ENCODE measurements around the gene APBB2.

The APBB2 gene

GRCh38 chr4:41214136-41214824, at the start of gene APBB2:
APBB2 (minus strand) TSS chr4:41214542; CDS start chr4:41033254, 181,288 bp downstream.
- peak; percentile 96 for DNase-seq

DNA sequence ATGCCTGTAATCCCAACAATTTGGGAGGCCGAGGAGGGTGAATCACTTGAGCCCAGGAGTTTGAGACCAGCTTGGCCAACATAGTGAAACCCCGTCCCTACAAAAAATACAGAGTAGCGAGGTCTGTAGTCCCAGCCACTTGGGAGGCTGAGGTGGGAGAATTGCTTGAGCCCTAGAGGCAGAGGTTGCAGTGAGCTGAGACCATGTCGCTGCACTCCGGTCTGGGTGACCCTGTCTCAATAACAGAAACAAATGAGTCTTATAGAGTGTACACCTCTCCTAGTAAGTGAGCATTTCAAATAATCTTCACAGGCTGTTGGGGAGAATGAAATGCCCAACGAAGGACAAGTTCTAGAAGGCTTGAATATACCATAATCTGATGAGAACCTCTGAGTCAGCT, 47.9 kb upstream of the APBB2 start:
- DNase-seq: no peak

GRCh38 chr4:41260116-41260733, 45.9 kb upstream of the APBB2 start:
- no peak for DNase-seq

GRCh38 chr4:41258783-41259182, 44.4 kb upstream of the APBB2 start:
- DNase-seq: peak; percentile 54

DNA sequence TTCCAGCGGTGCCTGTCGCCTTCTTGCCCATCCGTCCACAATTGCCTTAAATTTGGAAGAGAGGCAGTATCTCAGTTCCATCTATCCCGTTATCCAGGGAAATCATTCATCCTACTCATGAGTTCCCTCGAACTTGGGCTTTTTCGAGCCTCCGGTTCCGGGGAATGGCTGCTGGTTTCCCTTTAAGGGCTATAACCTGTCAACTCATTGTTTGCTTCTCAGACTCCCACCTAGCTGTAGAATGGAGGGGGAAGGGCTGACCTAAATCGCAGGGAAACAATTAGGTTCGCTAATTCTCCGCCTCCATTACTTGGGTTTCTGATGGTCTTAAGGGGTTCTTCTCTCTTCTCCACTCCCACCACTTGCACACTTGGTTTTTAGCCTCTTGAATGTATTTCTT, 43.6 kb upstream of the APBB2 start:
- DNase-seq: no peak

- peak; percentile 62 for DNase-seq
Observed at GRCh38 chr4:41257257-41257901, 43.0 kb upstream of the APBB2 start.

DNA sequence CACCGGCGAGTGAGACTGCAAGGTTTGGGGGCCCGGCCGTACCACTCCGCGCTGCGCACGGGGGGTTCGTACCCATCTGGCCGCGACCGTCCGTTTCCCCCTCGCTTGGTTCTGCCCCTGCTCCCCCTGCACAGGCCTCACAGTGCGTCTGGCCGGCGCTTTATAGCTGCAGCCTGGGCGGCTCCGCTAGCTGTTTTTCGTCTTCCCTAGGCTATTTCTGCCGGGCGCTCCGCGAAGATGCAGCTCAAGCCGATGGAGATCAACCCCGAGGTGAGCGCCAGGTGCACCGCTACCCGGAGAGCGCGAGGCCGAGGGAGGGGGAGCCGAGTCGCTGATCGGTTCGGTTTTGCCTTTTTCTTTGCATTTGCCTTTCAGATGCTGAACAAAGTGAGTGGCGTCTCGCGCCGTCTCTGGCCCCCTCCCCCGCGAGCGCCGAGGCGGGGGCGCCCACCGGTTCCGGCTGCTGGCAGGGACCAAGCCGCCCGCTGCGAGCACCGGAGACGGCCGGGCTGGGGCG, 42.5 kb upstream of the APBB2 start, which contains the start of gene UCHL1:
UCHL1 (plus strand) TSS at position 189 of the 517 bp plus-strand sequence; CDS start at position 238, 49 bp downstream.
- peak; percentile 96 for DNase-seq

- no peak for DNase-seq
Observed at GRCh38 chr4:41256131-41256739, 41.9 kb upstream of the APBB2 start.

DNA sequence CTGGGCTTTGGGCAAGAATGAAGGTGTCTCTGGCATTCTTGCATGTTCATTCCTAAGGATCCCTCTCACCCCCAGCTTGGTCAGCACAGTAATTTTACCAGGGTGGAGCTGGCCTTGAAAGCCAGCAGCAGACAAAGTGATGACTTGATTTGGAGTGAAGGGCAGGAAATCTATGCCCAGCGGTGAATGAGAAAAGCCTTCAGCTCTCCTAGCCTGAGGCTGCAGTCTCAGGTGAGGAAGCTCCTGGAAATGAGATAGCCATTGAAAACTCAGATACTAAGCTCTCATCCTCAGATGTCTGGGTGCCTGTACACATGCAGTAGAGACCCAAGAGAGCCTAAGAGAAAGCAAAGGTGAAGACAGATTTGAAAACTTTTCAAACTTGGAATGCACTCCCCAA, 31.6 kb upstream of the APBB2 start:
- DNase-seq: no peak

- no peak for DNase-seq
Observed at GRCh38 chr4:41241919-41242318, 27.6 kb upstream of the APBB2 start.

DNA sequence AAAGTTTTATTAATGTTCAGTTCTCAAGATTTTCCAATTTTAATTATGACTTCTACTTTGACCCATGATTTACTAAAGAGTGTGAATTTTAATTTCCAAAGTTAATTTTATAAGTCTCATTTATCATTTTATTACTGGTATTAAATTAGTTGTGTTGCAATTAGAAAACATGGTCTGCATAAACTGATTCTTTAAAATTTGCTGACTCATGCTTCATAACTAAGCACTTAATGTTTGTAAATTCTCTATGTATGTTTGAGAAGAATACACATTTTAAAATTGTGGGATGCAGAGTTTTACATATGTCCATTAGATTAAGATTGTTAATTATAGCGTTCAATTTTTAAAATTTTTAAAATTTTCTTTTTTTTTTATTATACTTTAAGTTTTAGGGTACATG, 22.2 kb upstream of the APBB2 start:
- no peak for DNase-seq

DNA sequence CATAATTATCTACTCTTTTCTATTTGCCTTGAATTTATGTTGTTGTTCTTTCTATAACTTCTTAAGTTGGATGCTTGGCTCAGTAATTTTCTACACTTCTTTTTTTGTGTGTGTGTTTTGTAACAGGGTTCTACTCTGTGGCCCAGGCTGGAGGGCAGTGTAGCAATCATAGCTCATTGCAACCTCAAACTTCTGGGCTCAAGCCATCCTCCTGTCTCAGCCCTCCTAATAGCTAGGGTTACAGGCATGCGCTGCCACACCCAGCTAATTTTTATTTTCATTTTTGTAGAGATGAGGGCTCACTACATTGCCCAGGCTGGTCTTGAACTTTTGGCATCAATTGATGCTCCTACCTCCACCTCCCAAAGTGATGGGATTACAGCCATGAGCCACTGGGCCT, 21.7 kb upstream of the APBB2 start:
- no peak for DNase-seq

DNA sequence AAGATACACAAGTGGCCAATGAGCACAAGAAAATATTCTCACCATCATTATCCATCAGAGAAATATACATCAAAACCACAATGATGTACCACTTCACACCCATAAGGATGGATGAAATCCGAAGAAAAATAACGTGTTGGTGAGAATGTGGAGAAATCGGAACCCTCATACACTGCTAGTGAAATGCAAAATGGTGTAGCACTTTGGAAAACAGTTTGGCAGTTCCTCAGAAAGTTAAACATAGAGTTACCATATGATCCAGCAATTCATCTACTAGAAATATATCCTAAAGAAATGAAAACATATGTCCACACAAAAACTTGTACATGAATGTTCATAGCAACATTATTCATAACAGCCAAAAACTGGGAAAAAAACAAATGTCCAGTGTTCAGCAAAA, 18.5 kb upstream of the APBB2 start:
- DNase-seq: no peak

DNA sequence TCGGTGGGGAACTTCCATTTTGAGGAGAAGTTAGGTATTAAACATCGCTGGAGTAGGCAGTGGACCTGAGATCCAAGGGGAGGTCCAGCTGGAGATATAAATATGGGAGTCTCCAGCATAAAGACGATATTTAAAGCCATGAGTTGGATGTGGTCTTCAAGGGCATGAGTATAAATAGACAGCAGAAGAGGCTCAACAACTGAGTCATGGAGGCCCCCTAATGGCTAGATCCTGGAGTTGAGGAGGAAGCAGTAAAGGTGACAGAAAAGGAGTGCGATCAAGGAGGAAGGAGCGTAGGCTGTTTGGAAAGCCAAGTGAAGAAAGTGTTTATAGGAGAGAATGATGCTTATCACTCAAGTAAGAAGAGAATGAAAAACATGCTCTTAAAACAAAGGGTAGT, 18.1 kb upstream of the APBB2 start:
- no peak for DNase-seq

DNA sequence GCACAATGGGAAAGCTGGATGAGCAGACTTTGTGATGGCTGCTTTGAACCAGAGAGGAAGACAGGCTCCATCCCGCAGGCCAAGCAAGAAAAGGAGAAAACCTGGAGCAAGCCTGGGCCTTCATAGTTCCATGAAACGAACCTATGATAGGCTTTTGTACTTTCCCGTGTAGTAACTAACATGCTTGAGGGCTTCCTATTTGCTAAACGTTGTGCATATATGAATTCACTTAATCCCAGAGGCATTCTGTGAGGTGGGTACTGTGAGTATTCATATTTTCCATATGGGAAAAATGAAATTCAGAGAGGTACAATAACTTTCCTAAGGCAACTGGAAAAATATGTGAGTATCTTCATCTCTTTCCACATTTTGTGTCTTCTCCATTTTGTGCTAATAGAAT, 13.6 kb upstream of the APBB2 start:
- DNase-seq: no peak

DNA sequence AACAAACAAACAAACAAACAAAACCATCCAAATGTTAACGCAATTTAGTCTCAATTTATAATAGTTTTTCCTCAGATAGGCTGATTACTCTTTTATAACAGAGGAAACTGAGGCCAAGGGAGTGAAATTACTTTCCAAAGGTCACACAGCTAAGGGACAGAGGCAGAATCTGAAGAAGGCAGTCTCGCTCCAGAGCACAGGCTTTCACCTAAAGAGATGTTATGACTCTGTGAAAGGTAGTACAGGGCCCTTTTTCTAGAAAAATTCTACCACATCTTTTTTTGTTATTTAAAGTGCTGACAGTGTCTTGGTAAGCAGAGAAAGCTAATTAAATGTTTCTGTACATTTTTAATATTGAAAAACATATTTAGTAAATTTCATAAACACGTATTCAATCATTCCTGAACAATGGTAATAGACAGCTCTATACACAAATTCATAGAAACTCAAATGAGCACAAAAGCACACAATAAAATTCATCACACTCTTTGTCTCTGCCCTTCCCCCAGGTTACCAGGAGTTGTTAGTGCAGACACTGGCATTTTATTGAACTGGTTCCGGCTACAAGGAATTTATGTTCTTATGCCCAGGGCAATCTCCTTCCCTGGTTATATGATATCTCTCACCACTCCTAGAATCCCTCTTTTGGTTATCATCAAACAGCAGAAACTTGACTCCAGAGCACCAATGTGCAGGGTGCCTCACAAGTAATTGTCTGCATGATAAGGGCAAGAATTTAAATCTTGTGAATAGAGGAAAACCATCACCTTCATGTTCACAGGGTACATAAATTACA, 7.7 kb upstream of the APBB2 start:
- no peak for DNase-seq

DNA sequence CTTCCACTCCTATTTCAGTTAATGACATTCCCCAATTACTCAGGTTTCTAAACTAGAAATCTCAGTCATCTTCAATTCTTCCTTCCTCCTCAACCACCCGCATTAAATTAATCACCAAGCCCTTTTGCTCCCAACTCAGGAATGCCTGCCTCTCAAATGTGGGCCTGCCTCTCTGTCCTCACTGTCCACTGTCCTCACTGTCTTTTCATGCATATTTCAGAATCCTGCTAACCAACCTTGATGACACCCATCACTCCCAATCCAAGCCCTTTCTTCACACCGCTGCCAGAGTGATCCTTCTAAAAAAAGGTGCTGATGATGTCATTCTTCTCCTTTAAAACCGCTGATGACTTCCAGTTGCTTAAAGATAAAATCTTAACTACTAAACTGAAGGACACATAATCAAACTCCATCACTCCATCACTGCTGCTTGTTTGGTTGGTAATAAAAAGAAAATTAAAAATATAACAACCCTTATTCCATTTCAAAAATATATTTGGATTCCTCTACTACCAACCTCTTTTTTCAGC, 5.1 kb upstream of the APBB2 start:
- no peak for DNase-seq

- no peak for DNase-seq
Observed at GRCh38 chr4:41218703-41219102, 4.4 kb upstream of the APBB2 start.

GRCh38 chr4:41217374-41217773, 3.0 kb upstream of the APBB2 start:
- no peak for DNase-seq

GRCh38 chr4:41217020-41217333, 2.6 kb upstream of the APBB2 start:
- no peak for DNase-seq

GRCh38 chr4:41216294-41217019, 2.1 kb upstream of the APBB2 start:
- DNase-seq: peak; percentile 94

GRCh38 chr4:41215969-41216293, 1.6 kb upstream of the APBB2 start:
- no peak for DNase-seq
